Effector memory CD8-positive, alpha-beta T cell (primary cell): ENCODE data around the gene TAF9.
"Not testable (repeated sequence)": the region's sequence is repeated elsewhere in the genome, so short reads cannot be mapped to it uniquely, and the experiment has no call there.

Experiments used
- ATAC-seq: fragments of 150-1000 bp; cut with Tn5 transposase; replicated peaks from 2 replicates; pipeline ENCODE4 v1.10.0; 2021; ENCODE audit warnings: mild to moderate bottlenecking, moderate library complexity
- DNase-seq, 3 experiments: peaks; one replicate each; pipeline ENCODE4 v3.0.0; 2021
- H3K27ac Mint-ChIP-seq, 2 donors: one replicate each; pipeline ENCODE4 v1.8.0; 2022; ENCODE audit warnings: mild to moderate bottlenecking in 2 of 2, mixed read lengths in 2 of 2, moderate library complexity in 2 of 2
- H3K27me3 Mint-ChIP-seq, 2 donors: one replicate each; pipeline ENCODE4 v1.8.0; 2022; ENCODE audit warnings: mixed read lengths in 2 of 2
- H3K36me3 Mint-ChIP-seq: one replicate; pipeline ENCODE4 v1.8.0; 2022; ENCODE audit warnings: mild to moderate bottlenecking, moderate library complexity, mixed read lengths; ENCODE audit not compliant: insufficient read depth
- H3K4me1 Mint-ChIP-seq, 2 donors: one replicate each; pipeline ENCODE4 v1.8.0; 2022; ENCODE audit warnings: low read depth in 2 of 2, mixed read lengths in 2 of 2
- H3K4me3 Mint-ChIP-seq, 2 donors: one replicate each; pipeline ENCODE4 v1.8.0; 2022; ENCODE audit warnings: mild to moderate bottlenecking in 2 of 2, mixed read lengths in 2 of 2, moderate library complexity in 2 of 2
- H3K9me3 Mint-ChIP-seq, 2 donors: one replicate each; pipeline ENCODE4 v1.8.0; 2022; ENCODE audit warnings: mixed read lengths in 2 of 2

Gene TAF9

DNA sequence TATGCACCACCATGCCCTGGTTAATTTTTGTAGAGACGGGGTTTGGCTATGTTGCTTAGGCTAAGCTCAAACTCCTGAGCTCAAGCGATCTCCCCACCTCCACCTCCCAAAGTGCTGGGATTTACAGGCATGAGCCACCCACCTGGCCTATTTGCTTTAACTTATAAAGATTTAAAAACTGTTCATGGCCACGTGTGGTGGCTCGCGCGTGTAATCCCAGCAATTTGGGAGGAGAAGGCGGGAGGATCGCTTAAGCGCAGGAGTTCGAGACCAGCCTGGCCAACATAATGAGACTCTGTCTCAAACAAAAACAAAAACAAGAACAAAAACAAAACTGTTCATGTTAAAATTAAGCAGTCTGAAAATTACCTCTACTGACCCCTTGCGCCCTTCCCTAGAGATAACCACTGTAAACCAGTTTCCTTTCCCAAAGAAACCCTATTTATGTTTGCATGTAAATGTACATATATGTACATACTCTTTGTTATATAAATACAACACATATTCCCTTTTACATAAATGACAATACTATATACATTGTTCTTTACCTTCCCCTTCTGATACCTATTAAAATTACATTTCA is 1.5 kb downstream of the TAF9 start:
- Mint-ChIP-seq H3K27me3 (no peaks in the 10 kb centered on the region), H3K4me3 (peak overlapping the region; percentile 86 to 87), H3K27ac (peak overlapping the region; percentile 99), H3K36me3 (peaks cover 59% of the 10 kb centered on the region), H3K9me3 (no peaks in the 10 kb centered on the region), H3K4me1 (peaks cover 18 to 39% of the 10 kb centered on the region in 2 donors)
- ATAC-seq (no peak), DNase-seq (no peak)

DNA sequence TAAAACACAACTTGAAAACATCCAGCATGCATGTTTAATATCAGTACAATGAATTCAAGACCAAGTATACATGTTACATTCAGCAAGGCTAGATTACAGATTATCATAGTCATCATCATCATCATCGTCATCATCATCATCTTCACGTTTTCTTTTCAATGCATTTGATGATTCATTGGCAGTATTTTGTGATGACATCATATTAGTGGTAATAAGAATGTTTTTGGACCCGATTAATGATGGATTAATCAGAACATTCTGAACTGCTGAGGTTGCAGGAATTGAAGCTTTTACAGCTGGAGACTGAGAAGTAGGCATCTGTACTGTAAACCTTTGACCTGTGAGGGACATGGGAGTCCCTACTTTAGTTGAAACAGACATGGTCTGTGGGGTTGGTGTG is 4.5 kb downstream of the TAF9 start:
- peaks cover 17 to 41% of the 10 kb centered on the region in 2 donors for H3K4me1 Mint-ChIP-seq
- ATAC-seq: no peak
- peaks cover 70% of the 10 kb centered on the region for H3K36me3 Mint-ChIP-seq
- H3K4me3 Mint-ChIP-seq: no peak overlapping the region
- H3K27ac Mint-ChIP-seq: peak overlapping the region in 1 of 2 donors; percentile 41
- DNase-seq: no peak
- no peaks in the 10 kb centered on the region for H3K27me3 Mint-ChIP-seq
- H3K9me3 Mint-ChIP-seq: no peaks in the 10 kb centered on the region

DNA sequence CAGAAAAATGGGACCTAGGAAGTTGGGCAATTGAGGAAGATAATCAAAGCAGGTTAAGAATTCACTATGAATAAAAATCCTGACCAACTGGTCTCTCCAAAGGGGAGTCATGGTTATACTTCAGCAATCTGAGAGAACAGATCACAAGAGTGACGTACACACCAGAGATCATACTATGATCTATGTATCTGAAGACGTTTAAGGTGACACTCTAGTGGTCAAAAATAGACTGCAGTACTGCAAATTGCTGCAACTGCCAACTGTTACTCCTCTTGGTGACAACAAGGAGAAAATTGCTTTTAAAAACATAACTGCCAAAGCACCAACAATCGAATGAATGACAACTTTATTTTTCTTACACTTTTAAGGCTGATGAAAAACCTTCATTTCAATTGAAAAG is 4.9 kb downstream of the TAF9 start:
- H3K36me3 Mint-ChIP-seq: peaks cover 66% of the 10 kb centered on the region
- H3K4me1 Mint-ChIP-seq: peaks cover 17 to 43% of the 10 kb centered on the region in 2 donors
- H3K27me3 Mint-ChIP-seq: no peaks in the 10 kb centered on the region
- no peak overlapping the region for H3K4me3 Mint-ChIP-seq
- ATAC-seq (peak; percentile 11), DNase-seq (no peak)
- no peaks in the 10 kb centered on the region for H3K9me3 Mint-ChIP-seq
- H3K27ac Mint-ChIP-seq: peak overlapping the region in 1 of 2 donors; percentile 41

DNA sequence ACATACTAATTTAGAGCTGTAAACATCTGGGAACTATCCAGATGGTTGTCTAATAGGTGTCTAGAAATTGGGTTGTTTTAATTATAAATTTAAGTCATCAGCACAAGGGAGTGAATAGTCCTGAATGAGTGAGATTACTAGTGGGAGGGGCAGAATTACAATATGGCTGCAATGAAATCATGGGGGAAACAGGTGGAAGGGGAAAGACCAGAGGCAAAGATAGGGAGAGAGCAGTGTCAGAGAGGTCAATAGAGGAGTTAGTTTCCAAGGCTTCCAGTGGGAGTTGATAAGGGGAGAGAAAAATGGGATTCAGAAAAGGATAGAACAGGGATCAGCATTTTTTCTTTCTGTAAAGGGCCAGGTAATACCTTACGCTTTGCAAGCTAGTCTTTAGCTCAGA is 8.9 kb downstream of the TAF9 start:
- Mint-ChIP-seq H3K9me3 (no peaks in the 10 kb centered on the region), H3K36me3 (peaks cover 45% of the 10 kb centered on the region), H3K4me3 (no peak overlapping the region), H3K4me1 (peaks cover 13 to 35% of the 10 kb centered on the region in 2 donors), H3K27ac (peak overlapping the region in 1 of 2 donors; percentile 47), H3K27me3 (no peaks in the 10 kb centered on the region)
- DNase-seq: no peak
- no peak for ATAC-seq

DNA sequence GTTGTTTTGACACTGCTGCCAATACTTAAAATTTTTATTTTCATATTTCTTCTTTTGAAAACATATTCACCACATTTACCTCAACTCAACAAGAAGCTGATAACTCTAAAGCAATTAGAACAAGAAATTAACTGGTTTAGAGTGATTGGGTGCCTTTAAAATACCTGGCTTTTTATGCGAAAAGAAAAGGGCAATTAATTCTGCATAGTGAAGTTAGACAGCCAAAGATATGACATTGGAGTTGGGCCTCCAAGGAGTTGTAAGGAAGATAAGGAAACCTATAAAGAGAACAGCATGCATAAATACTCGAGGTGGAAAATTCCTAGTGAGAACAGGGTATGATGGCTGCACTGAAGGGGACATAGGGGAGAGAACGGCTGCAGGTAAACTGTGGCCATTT is 9.6 kb downstream of the TAF9 start:
- ATAC-seq (no peak), DNase-seq (no peak)
- Mint-ChIP-seq H3K4me1 (peaks cover 7 to 31% of the 10 kb centered on the region in 2 donors), H3K27me3 (no peaks in the 10 kb centered on the region), H3K36me3 (peaks cover 45% of the 10 kb centered on the region), H3K4me3 (no peak overlapping the region), H3K9me3 (no peaks in the 10 kb centered on the region), H3K27ac (peak overlapping the region in 1 of 2 donors; percentile 47)

DNA sequence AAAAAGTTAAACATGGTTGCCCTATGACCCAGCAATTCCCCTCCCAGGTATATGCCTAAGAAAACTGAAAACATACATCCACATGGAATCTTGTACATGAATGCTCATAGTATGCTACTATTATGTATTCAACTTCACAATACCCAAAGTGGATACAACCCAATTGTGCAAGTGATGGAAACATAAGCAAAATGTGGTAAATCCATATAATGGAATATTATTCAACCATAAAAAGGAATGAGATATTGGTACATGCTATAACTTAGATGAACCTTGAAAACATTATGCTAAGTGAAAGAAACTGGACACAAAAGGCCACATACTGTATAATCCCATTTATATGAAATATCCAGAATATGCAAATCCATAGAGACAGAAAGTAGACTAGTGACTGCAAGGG is 18.7 kb downstream of the TAF9 start:
- Mint-ChIP-seq H3K27ac (no peak overlapping the region), H3K4me1 (peaks cover 0 to 7% of the 10 kb centered on the region in 2 donors), H3K9me3 (no peaks in the 10 kb centered on the region), H3K36me3 (peaks cover 24% of the 10 kb centered on the region), H3K4me3 (no peak overlapping the region), H3K27me3 (no peaks in the 10 kb centered on the region)
- ATAC-seq: no peak
- DNase-seq: no peak

DNA sequence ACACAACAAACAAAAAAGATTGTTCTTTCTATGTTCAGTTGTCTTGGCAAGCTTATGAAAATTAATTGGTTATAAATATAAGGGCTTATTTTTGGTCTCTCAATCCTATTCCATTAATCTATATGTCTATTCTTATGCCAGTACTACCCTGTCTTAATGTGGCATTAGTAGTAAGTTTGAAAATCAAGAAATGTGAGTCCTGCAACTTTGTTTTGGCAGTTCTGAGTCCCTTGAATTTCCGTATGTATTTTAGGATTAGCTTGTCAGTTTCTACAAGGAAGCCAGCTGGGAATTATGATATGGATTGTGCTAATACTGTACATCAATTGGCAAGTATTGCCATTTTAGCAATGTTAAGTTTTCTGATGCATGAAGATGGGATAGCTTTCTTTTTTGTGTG is 26.2 kb downstream of the TAF9 start:
- no peak overlapping the region for H3K27ac Mint-ChIP-seq
- no peak for ATAC-seq
- H3K4me3 Mint-ChIP-seq: no peak overlapping the region
- no peaks in the 10 kb centered on the region for H3K27me3 Mint-ChIP-seq
- no peaks in the 10 kb centered on the region for H3K9me3 Mint-ChIP-seq
- no peaks in the 10 kb centered on the region for H3K36me3 Mint-ChIP-seq
- no peak for DNase-seq
- no peaks in the 10 kb centered on the region for H3K4me1 Mint-ChIP-seq

DNA sequence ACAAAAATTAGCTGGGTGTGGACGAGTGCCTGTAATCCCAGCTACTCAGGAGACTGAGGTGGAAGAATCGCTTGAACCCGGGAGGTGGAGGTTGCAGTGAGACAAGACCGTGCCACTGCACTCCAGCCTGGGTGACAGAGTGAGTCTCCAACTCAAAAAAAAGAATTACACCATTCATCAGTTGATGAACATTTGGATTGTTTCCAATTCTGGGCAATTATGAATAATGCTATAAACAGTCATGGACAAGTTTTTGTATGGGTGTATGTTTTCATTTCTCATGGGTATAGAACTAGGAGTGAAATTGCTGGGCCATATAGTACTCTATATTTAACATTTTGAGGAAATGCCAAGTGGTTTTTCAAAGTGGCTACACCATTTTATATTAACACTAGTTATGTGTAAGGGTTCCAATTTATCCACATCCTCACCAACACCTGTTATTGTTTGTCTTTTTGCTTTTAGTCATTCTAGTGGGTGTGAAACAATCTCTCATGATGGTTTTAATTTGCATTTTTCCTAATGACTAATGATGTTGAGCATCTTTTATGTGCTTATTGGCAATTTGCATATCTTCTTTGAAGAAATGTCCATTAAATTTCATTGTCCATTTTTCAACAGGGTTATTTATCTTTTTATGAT is 27.7 kb downstream of the TAF9 start:
- Mint-ChIP-seq H3K27ac (no peak overlapping the region), H3K4me3 (no peak overlapping the region), H3K27me3 (no peaks in the 10 kb centered on the region), H3K9me3 (no peaks in the 10 kb centered on the region), H3K36me3 (no peaks in the 10 kb centered on the region), H3K4me1 (no peaks in the 10 kb centered on the region)
- ATAC-seq (no peak), DNase-seq (no peak)

DNA sequence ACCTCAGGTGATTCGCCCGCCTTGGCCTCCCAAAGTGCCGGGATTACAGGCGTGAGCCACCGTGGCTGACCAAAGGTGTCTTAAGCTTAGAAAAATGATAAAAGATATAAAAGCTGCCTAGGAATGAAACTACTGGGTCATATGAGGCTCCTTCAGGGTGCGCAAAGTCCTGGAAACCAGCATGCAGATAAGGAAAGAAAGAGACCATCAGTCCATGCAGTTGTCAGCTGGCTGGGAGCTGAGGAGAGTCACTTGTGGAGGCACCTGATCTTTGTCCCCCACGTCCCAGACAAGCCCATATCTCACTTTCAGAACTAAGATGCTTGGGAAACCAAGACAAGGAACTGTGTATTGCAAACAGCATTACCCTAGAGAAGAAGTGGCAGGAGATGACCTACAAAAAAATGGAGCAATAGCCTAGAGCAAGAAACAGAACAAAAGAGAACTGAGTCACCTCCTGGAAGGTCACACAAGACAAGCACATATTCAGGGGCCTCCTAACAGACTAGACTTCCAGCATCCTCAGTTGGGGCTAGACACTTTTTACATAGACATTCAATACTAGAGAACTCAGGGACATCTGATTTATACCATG is 33.9 kb downstream of the TAF9 start:
- Mint-ChIP-seq H3K27me3 (no peaks in the 10 kb centered on the region), H3K9me3 (peaks cover 0 to 3% of the 10 kb centered on the region in 2 donors), H3K4me1 (peaks cover 6 to 11% of the 10 kb centered on the region in 2 donors), H3K36me3 (peaks cover 16% of the 10 kb centered on the region), H3K4me3 (no peak overlapping the region), H3K27ac (peak overlapping the region in 1 of 2 donors; percentile 24)
- DNase-seq: no peak
- no peak for ATAC-seq

DNA sequence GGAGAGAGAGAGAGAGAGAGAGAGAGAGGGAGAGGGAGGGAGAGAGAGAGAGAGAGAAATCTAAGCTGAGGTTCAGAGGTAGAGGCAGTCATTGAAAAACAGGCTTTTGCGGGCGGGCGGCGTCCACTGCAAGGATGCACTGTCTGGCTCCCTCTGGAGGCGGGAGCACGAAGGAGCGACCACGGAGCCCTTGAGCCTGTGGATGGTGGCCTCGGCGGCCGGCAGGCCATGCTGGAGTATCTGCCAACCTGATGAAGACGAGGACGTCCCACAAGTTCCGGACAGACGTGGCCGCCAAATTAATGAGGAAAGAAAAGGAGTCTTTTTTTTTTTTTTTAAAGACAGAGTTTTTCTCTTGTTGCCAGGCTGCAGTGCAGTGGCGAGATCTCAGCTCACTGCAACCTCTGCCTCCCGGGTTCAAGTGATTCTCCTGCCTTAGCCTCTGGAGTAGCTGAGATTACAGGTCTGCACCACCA is 34.5 kb downstream of the TAF9 start:
- Mint-ChIP-seq H3K9me3 (peaks cover 0 to 3% of the 10 kb centered on the region in 2 donors), H3K27ac (peak overlapping the region; percentile 47 to 53), H3K36me3 (peaks cover 16% of the 10 kb centered on the region), H3K4me1 (peaks cover 6 to 11% of the 10 kb centered on the region in 2 donors), H3K4me3 (peak overlapping the region; percentile 7 to 41), H3K27me3 (no peaks in the 10 kb centered on the region)
- ATAC-seq: peak; percentile 64
- peak; percentile 61 to 63 (median 62) for DNase-seq

DNA sequence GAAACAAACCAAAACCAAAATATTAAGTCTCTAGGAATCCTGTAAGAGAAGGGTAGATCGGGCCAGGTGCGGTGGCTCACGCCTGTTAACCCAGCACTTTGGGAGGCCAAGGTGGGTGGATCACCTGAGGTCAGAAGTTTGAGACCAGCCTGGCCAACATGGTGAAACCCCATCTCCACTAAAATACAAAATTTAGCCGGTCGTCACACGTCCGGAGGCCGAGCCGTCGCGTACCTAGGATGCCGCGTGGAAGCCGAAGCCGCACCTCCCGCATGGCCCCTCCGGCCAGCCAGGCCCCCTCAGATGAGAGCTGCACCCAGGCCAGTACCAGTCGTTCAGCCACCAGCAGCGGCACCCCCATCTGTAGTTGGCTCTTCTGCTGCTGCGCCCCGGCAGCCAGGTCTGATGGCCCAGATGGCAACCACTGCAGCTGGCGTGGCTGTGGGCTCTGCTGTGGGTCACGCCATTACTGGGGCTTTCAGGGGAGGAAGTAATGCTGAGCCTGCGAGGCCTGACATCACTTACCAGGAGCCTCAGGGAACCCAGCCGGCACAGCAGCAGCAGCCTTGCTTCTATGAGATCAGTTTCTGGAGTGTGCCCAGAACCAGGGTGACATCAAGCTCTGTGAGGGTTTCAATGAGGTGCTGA is 35.5 kb downstream of the TAF9 start:
- H3K27me3 Mint-ChIP-seq, DNase-seq, ATAC-seq, H3K9me3 Mint-ChIP-seq: not testable (repeated sequence)
- H3K36me3 Mint-ChIP-seq: peaks cover 16% of the 10 kb centered on the region
- H3K4me1 Mint-ChIP-seq: peaks cover 6 to 11% of the 10 kb centered on the region in 2 donors
- H3K27ac Mint-ChIP-seq: peak overlapping the region in 1 of 2 donors; percentile 99
- peak overlapping the region in 1 of 2 donors; percentile 85 for H3K4me3 Mint-ChIP-seq

DNA sequence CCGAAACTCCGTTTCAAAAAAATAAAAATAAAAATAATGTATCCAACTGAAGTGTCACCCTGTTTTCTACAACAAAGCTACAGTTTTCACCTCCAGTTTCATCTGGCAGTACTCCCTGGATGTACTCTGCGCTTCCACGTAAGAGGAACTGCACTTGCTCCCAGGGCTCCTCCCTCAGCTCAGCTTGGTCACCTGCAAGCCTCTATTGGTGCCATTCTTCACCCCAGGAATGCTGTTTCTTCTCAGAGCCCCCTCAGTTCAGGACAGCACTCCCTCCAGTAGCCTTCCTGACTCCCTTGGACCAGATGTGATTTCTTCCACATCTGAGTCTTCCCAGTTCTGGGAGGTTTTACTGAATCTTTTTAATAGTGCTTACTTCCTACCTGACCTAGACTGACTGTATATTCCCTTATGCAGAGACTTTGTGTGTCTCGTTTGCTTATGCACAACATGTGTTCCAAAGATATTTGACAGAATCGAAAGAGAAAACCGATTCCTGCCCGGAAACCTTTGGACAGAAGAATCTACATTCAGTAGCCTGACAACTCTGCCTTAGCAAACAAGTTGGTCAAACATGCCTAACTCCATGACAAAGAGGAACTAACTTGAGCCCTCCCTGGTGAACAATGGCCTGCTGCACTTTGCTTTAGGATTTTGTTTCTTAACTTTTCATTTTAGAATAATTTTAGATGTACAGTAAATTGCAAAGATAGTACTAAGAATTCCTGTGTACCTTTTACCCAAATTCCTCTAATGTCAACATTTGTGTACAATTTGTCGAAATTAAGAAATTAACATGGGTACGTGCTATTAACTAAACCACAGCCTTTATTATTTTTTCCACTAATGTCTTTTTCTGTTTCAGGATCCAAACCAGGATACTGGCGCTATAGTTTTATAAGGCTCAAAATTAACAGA is 37.5 kb downstream of the TAF9 start:
- DNase-seq: no peak
- Mint-ChIP-seq H3K27me3 (no peaks in the 10 kb centered on the region), H3K27ac (peak overlapping the region; percentile 90 to 99), H3K4me1 (peaks cover 6 to 11% of the 10 kb centered on the region in 2 donors), H3K36me3 (peaks cover 16% of the 10 kb centered on the region), H3K4me3 (peak overlapping the region; percentile 85 to 98), H3K9me3 (peaks cover 0 to 3% of the 10 kb centered on the region in 2 donors)
- no peak for ATAC-seq
